Liver (tissue), 2 donors: ENCODE results near the gene MED19.

Experiments used
- CTCF ChIP-seq: fragments of 150-350 bp; IDR thresholded peaks from 2 replicates; pipeline ENCODE4 v1.5.1; 2017; ENCODE audit warnings: improper control_type of control experiment, low read depth, low read length; ENCODE audit not compliant: missing input control
- REST ChIP-seq: IDR thresholded peaks from 2 replicates; pipeline ENCODE4 v1.6.1; 2016; ENCODE audit warnings: antibody characterized with exemption, mild to moderate bottlenecking
- donor health status: healthy.

GRCh38 chr11:57668434-57668782, 43.6 kb downstream of the MED19 start:
- TF ChIP-seq CTCF (no peak), REST (no peak)
